ENCODE results near the gene PKIG. TPM values are rescaled to one million over a fixed set of nuclear protein-coding genes. Genes with fewer than 3 reads are reported as not detected.

The PKIG gene
- total RNA-seq, 2 donors from 2014 or later, result 125 to 186 TPM

GRCh38 chr20:44593751-44594150, 11.4 kb downstream of the PKIG start:
- peaks cover 11% of the 10 kb centered on the region for H3K36me3 ChIP-seq
- TF ChIP-seq, protein P1, sequence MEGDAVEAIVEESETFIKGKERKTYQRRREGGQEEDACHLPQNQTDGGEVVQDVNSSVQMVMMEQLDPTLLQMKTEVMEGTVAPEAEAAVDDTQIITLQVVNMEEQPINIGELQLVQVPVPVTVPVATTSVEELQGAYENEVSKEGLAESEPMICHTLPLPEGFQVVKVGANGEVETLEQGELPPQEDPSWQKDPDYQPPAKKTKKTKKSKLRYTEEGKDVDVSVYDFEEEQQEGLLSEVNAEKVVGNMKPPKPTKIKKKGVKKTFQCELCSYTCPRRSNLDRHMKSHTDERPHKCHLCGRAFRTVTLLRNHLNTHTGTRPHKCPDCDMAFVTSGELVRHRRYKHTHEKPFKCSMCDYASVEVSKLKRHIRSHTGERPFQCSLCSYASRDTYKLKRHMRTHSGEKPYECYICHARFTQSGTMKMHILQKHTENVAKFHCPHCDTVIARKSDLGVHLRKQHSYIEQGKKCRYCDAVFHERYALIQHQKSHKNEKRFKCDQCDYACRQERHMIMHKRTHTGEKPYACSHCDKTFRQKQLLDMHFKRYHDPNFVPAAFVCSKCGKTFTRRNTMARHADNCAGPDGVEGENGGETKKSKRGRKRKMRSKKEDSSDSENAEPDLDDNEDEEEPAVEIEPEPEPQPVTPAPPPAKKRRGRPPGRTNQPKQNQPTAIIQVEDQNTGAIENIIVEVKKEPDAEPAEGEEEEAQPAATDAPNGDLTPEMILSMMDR (IDR thresholded peaks at IDR 0.05), result no peak
- ATAC-seq (ENCODE audit: insufficient number of reproducible peaks, low FRiP score, low read depth), result no peak
- peaks cover 36 to 49% of the 10 kb centered on the region in 2 donors for H3K4me1 ChIP-seq (ENCODE audit: control insufficient read depth in 1 of 2, low read depth in 2 of 2)
- no peak for DNase-seq (ENCODE audit: low spot score)
- H3K9me3 ChIP-seq, result no peaks in the 10 kb centered on the region
- no peak overlapping the region for H3K4me3 ChIP-seq
- H3K27ac ChIP-seq, result peak overlapping the region in 1 of 2 donors; percentile 70
- no peaks in the 10 kb centered on the region for H3K27me3 ChIP-seq (replicated peaks; ENCODE audit: insufficient read depth)

DNA sequence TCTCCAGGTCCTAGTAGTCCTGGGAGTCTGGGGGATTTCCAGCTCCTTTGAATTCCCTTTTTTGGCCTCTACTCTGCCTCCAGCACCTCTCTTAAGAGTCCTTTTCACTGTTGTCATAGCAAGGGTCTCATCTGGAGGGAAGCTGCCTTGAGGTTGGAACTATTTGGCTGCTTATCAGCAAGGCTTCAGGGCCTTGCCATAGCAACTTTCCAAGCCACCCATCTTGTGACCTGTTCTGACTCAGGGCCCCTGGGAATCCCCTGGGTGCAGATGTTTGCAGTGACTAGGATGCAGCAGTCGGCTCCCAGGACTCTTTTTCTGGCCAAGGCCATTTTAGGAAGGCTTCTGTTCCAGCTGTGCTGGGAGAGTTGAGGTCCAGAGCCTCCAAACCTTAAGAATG, 12.4 kb downstream of the PKIG start:
- Histone ChIP-seq H3K9me3 (no peaks in the 10 kb centered on the region), H3K4me3 (no peak overlapping the region), H3K4me1 (ENCODE audit: control insufficient read depth in 1 of 2, low read depth in 2 of 2) (peaks cover 46 to 56% of the 10 kb centered on the region in 2 donors), H3K27me3 (replicated peaks; ENCODE audit: insufficient read depth) (no peaks in the 10 kb centered on the region), H3K36me3 (peaks cover 11% of the 10 kb centered on the region), H3K27ac (peak overlapping the region; percentile 10 to 70)
- DNase-seq (ENCODE audit: low spot score), result no peak
- TF ChIP-seq, protein P1 (IDR thresholded peaks at IDR 0.05), result no peak
- no peak for ATAC-seq (ENCODE audit: insufficient number of reproducible peaks, low FRiP score, low read depth)

GRCh38 chr20:44596010-44596409, 13.6 kb downstream of the PKIG start:
- peak overlapping the region; percentile 91 to 96 for H3K27ac ChIP-seq
- H3K36me3 ChIP-seq, result peaks cover 2% of the 10 kb centered on the region
- TF ChIP-seq, protein P1 (IDR thresholded peaks at IDR 0.05), result no peak
- H3K27me3 ChIP-seq (replicated peaks; ENCODE audit: insufficient read depth), result no peaks in the 10 kb centered on the region
- peaks cover 58 to 69% of the 10 kb centered on the region in 2 donors for H3K4me1 ChIP-seq (ENCODE audit: control insufficient read depth in 1 of 2, low read depth in 2 of 2)
- DNase-seq (ENCODE audit: low spot score), result no peak
- H3K9me3 ChIP-seq, result no peaks in the 10 kb centered on the region
- H3K4me3 ChIP-seq, result no peak overlapping the region
- ATAC-seq (ENCODE audit: insufficient number of reproducible peaks, low FRiP score, low read depth), result no peak

GRCh38 chr20:44596876-44597275, 14.5 kb downstream of the PKIG start:
- peaks cover 67 to 76% of the 10 kb centered on the region in 2 donors for H3K4me1 ChIP-seq (ENCODE audit: control insufficient read depth in 1 of 2, low read depth in 2 of 2)
- TF ChIP-seq, protein P1 (IDR thresholded peaks at IDR 0.05), result no peak
- ATAC-seq (ENCODE audit: insufficient number of reproducible peaks, low FRiP score, low read depth) (no peak), DNase-seq (ENCODE audit: low spot score) (no peak)
- no peaks in the 10 kb centered on the region for H3K36me3 ChIP-seq
- no peaks in the 10 kb centered on the region for H3K9me3 ChIP-seq
- peak overlapping the region; percentile 91 to 96 for H3K27ac ChIP-seq
- H3K27me3 ChIP-seq (replicated peaks; ENCODE audit: insufficient read depth), result no peaks in the 10 kb centered on the region
- H3K4me3 ChIP-seq, result no peak overlapping the region

- Histone ChIP-seq H3K4me1 (ENCODE audit: control insufficient read depth in 1 of 2, low read depth in 2 of 2) (peaks cover 74 to 82% of the 10 kb centered on the region in 2 donors), H3K9me3 (no peaks in the 10 kb centered on the region), H3K36me3 (no peaks in the 10 kb centered on the region), H3K27ac (peak overlapping the region; percentile 91 to 96), H3K27me3 (replicated peaks; ENCODE audit: insufficient read depth) (no peaks in the 10 kb centered on the region), H3K4me3 (no peak overlapping the region)
- TF ChIP-seq, protein P1 (IDR thresholded peaks at IDR 0.05), result no peak
- ATAC-seq (ENCODE audit: insufficient number of reproducible peaks, low FRiP score, low read depth) (no peak), DNase-seq (ENCODE audit: low spot score) (no peak)
Observed at GRCh38 chr20:44597516-44597915, 15.1 kb downstream of the PKIG start.

All from thoracic aorta (tissue), 2 donors.